Measurements from ENCODE around the gene DLGAP1.

The DLGAP1 gene

GRCh38 chr18:4236940-4237663 lies 218.0 kb downstream of the DLGAP1 start:
- DNase-seq, result no peak

GRCh38 chr18:4233468-4233867 lies 221.6 kb downstream of the DLGAP1 start:
- DNase-seq, result no peak

- DNase-seq, result no peak
Observed at GRCh38 chr18:4232656-4233055, 222.5 kb downstream of the DLGAP1 start.

- no peak for DNase-seq
Observed at GRCh38 chr18:4231260-4231659, 223.8 kb downstream of the DLGAP1 start.

- no peak for DNase-seq
Observed at GRCh38 chr18:4230450-4231168, 224.5 kb downstream of the DLGAP1 start.

- no peak for DNase-seq
Observed at GRCh38 chr18:4224031-4224704, 230.9 kb downstream of the DLGAP1 start.

GRCh38 chr18:4211111-4211837 lies 243.8 kb downstream of the DLGAP1 start:
- no peak for DNase-seq

- DNase-seq, result no peak
Observed at GRCh38 chr18:4208366-4208765, 246.7 kb downstream of the DLGAP1 start.

GRCh38 chr18:4207383-4207985 lies 247.6 kb downstream of the DLGAP1 start:
- no peak for DNase-seq

- no peak for DNase-seq
Observed at GRCh38 chr18:4204438-4204720, 250.7 kb downstream of the DLGAP1 start.

- DNase-seq, result no peak
Observed at GRCh38 chr18:4203568-4204437, 251.3 kb downstream of the DLGAP1 start.

- no peak for DNase-seq
Observed at GRCh38 chr18:4200399-4200798, 254.7 kb downstream of the DLGAP1 start.

GRCh38 chr18:4198956-4199355 lies 256.2 kb downstream of the DLGAP1 start:
- DNase-seq, result no peak

GRCh38 chr18:4196351-4196750 lies 258.8 kb downstream of the DLGAP1 start:
- DNase-seq, result no peak

GRCh38 chr18:4193086-4193485 lies 262.0 kb downstream of the DLGAP1 start:
- DNase-seq, result no peak

- DNase-seq, result no peak
Observed at GRCh38 chr18:4181882-4182568, 273.1 kb downstream of the DLGAP1 start.

GRCh38 chr18:4181086-4181485 lies 274.0 kb downstream of the DLGAP1 start:
- DNase-seq, result no peak

- DNase-seq, result no peak
Observed at GRCh38 chr18:4172196-4173100, 282.7 kb downstream of the DLGAP1 start.

- no peak for DNase-seq
Observed at GRCh38 chr18:4157352-4157751, 297.8 kb downstream of the DLGAP1 start.

- no peak for DNase-seq
Observed at GRCh38 chr18:4146797-4147196, 308.3 kb downstream of the DLGAP1 start.
